ENCODE measurements around the gene BBX.

The BBX gene

DNA sequence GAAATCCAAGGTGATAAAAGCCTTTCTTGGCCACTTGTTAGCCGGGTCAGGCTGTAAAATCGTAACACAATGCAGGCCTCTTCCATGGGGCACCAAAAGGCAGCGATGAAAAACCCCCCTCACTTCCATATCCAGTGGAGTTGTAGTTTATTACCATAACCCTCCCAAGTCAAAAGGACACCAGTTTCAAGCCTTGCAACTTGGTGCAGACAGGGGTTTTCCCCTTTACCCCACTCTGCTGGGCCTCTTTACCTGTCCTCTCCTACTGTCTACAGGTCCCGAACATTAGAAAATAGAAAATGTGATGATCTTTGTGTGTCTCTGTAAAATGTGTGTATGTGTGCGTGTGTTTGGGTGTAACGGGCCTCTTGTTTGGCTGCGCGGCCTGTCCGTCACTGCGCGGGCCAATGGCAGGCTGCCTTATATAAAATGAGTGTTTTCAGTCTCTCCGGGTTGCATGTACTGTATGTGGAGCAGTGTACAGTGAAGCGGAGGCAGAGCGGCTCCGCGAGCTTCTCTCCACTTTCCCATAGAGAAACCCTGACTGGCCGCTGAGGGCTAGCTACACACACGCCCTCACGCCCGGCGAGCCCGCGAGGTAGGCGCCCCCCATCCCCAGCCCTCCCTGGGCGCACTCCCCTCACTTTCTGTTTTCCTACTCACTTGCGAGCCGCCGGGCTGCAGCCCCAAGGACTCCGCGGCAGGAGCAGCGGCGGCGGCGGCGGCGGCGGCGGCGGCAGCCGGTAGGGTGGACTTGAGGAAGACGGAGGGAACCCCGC, at the start of gene BBX:
BBX (plus strand) TSS at position 453 of the 779 bp plus-strand sequence. CDS start 187,499 bp downstream, outside the sequence.
- peak; percentile 88 for DNase-seq

DNA sequence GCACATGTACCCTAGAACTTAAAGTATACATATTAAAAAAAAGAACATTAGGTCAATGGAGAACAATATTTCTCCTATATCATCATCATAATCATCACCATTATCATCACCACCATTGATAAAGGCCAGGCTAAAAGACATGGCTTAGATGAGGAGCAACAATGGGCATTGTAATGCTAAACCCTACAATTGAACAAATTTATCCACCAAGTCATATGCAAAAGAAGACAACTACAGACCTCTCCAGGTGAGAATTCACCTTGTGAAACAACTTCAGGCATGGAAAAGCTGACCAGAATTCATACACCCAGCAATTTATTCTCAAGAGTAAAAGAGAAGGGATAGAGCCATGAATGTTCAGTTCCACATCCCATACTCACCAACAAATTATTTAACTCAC, 46.3 kb upstream of the BBX start:
- no peak for DNase-seq

DNA sequence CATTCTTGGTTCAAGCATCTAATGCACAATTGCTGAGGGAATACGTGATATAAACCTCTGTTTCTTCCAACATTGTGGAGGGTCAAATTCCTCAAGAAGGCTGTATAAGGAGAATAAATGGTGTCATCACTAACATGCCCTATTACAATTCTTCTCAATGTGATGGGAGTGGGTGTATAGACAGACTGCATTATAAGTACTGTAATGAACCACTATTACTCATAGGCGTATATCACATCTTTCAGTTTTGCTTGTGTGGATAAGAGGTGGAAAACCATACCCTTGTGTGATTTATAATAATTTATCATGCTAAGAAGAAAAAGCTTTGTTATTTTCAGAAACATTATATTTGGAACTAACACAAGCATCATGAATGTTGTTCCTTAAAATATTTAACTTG, 35.3 kb upstream of the BBX start:
- DNase-seq = no peak

DNA sequence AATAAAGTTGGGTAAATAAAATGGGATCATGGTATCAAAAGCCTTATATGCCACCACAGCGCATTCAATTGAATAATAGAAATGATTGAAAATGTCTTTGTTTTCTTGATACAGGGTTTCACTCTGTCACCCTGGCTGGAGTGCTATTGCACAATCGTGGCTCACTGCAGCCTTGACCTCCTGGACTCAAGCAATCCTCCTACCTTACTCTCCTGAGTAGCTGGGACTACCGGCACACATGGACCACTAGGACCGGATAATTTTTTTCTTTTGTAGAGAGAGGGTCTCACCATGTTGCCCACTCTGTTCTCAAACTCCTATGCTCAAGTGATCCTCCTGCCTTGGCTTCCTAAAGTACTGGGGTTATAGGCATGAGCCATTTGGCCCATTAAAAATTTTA, 33.8 kb upstream of the BBX start:
- no peak for DNase-seq

DNA sequence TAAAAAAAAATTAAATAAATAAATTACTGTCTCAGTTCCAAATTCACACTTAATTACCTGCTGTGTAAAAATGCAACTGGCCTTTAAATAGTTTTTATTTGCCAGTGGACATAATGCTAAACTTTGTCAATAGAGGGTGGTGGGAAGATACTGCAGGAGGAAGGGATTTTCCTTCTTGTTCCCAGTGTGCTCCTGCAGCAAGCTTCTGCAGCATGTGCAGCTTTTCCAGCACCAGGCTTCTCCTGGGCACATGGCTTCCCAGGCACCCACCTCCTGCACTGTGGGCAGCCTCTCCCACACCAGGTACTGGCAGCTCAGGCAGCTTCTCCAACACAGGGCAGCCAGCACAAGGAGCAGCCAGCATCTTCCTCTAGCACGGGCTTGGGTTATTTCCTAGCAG, 29.6 kb upstream of the BBX start:
- DNase-seq = no peak

DNA sequence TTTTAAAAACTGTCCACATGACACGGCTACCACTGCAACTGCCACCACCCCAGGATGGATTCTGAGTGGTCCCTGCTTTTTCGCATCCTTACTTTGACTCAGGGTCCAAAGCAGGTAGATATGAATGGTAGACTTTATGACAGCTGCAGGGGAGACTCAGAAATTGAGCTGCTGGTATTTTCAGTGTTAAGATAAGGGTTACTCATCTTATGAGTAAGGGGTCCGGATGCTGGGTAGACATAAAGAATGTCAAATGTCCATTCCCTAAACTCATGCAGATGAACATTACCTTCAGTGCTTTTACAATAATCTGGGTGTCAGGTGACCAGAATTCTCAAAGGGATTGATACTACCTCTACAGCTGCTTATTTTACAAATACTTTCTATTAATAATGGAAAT, 25.9 kb upstream of the BBX start:
- DNase-seq = no peak

DNA sequence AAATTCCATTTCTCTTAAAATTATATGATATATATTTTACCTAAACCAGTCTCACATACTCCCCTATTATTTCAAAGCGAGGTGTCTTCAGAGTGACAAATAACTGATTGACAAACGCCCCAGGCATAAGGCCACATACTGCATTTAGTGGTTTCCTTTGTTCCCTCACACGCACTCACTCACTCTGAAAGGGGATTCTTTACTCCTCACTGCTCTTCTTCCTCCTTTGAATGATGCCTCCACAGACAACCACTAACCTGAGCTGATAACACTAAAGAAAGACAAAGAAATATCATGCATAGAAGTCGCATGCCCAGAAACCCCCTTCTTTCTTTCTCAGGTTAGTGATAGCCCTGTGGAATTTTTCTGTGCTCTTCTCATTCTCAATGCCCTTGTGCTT, 24.1 kb upstream of the BBX start:
- no peak for DNase-seq

DNA sequence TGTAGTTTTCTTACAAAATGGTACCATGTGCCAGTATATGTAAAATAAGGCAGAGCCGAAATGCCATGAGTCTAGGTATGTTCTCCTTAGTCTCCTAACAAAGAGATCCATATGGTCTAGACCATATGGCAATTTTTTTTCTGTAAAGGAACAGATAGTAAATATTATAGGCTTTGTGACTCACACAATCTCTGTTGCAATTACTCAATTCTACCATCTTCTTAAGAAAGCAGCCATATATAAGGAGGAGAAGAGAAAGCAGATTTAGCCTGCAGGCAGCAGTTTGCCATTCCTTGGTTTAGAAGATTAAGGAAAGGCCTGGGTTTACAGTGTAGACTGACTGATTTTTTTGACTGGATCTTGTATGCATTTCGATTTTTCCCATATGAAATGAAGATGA, 16.3 kb upstream of the BBX start:
- DNase-seq = no peak

DNA sequence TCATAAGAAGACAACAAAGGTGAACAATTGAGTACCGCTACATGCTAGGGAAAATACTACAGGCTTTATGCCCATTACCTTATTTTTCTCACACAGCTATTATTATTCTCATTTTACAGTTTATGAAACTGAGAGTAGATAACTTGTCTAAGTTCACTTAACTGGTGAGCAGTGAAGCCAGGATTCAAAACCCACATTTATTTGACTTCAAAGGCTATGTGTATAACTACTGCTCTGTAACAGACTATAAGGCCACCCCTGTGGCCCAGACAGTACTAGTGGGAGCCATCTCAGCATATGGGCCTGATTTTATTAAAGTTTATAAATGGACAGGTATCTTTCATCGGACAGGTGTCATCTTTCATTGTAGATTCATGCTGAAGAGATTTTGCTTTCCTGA, 14.4 kb upstream of the BBX start:
- DNase-seq = no peak

DNA sequence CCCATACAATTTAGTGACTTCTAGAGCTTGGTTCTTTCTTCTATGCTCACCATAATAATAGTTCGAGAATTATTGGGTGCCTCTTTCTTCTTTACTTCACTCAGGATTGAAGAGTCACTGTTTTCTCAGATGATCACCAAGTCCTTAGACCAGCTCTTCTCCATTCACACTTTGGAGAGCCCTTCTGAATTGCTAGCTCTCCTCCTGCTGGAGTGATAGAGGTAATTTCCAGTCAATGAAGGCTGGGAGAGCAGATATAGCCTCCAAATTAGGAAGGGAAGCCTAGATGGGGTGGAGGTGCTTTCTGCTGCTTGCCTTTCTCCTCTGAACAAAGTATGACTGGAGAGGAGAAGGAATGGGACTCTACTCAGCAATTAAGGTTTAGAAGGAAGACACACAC, 10.7 kb upstream of the BBX start:
- no peak for DNase-seq

DNA sequence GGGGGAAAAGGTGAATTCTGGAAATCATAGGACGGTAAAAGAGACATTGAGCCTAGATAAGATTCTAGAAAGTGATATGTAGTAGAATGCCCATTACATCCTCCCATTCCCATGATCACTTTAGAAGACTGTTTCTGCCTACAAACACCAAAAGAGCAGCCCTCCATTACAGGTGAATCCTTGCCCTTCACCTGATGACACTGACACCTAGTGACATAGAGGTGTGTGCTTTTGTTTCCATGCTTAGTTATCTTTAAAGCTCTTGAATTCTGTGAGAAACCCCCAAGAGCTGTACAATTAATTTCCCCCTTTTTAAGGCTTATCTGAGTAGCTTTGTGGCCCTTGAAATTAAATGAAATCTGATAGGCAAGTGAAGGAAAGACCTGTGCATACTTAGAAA, 8.3 kb upstream of the BBX start:
- no peak for DNase-seq

DNA sequence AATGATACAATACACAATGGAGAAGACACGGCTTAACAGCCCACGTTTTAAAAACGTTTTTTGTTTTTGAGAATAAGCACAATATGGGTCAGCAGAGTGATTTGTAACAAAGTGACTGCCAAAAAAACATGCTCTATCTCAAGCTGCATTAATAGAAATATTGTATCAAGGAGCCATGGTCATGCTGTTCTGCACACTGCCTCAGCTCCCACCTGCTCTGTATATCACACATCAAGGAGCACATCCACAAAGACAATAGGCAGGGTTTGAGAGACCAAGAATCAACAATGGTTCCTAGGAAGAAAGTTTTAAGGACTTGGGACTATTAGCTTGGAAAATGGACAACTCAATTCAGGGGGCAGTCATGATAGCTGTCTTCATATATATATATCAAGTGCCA, 6.3 kb upstream of the BBX start:
- DNase-seq = no peak

DNA sequence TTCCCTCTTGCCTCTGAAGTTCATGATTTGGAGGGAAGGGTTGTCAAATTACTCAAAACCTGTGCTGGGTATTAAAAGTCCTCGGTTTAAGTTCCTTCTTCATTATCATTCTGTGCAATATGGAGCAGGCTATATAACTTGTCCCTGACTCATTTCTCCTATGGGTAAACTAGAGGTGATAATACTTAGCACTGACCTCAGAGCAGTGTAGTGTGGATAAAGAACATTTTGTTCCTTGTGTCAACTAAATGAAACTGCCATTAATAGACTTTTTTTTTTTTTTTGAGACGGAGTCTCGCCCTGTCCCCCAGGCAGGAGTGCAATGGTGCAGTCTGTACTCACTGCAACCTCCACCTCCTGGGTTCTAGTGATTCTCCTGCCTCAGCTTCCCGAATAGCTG, 2.2 kb upstream of the BBX start:
- DNase-seq = no peak

DNA sequence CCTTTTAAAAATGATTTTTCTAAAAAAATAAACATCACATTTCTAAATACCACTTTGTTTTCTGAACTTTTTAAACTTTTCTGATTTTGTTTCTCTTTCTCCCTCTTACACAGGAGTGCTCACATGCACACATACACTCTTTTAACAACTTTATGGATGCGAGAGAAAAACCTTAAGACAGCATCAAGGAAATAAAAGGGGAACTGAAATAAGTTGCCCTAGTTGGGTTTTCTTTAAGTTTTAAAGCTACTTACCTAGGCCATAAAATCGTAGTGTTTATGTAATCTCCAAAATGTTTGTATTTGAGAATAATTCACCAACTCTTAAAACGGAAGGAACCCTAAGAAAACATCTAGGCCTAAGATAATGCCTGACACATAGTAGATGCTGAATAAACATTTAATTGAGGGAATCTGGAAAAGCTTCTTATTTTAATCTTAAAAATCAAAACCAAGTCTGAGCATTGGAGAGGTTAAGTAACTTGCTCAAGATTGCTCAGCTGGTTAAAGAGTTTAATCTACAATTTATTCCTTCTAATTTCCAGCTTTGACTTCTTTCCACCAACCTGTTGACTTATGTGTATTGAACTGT, 1.2 kb upstream of the BBX start:
- no peak for DNase-seq

DNA sequence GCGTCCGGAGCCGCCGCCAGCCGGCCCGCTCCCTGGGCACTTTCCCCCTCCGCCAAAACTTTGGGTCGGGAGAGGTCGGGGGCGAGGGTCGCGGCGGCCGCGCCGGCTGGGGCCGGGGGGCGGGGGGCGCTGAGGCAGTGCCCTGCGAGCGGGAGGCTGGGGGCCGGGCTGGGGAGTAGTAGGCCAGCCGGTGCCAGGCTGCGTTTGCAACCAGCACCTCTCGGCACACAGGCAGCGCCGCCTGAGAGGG, 452 bp downstream of the BBX start:
- no peak for DNase-seq

DNA sequence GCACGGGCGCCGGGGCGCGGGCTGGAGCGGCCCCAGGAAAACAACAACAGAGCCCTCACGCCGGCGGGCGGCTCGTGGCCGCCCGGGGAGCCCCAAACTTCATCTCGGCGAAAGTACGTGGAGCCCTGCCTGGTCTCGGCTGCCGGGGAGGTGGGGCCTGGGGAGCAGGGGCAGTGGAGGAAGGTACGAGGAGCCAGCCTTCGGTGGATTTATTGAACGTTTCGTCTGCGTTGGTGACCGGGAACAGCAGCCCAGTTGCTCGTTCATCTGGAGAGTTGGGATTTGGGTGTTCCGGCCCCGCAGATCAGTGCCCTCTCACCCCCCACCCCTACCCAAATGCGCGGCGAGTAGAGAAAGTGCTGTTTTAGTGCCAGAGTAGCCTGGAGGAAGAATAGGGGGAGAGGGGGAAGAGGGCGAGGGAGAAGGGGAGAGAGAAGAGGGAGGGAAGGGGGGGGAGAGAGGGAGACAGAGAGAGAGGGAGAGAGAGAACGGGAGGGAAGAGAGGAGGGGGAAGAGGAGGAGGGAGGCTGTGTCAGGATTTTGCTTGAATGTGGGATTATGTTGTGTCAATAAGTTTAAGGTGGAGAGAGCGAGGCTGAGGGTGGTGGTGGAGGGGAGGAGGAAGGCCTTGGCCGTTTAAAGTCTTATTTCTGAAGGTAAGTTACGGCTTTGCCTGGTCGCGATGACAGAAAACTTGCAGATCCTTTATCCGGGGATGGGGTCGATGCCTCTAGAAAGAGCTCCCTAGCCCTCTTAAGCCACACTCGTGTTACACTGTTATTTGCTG, 970 bp downstream of the BBX start:
- DNase-seq = peak; percentile 6

DNA sequence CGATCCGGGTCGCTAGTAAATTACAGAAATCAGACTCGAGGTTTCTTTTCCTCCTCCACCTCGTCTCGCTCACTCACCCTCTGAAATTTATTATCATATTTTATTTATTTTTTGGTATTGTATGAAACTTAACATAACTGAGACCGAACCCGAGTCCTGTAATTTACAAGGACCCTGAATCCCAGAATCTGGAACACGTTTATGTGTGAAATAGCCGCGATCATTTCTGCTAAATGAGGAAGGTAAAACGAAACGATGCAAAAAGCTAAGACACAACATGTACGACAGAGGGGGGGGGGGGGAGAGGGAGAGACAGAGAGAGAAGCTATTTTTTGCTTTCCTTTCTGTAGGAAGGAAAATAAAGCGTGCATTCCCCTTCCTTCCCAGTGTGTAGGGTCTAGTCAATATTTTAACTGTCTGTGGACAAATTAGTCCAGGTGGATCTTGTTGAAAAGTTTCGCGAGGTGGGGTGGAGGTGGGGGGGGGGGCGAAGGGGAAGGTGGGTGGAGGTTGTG, 1.6 kb downstream of the BBX start:
- no peak for DNase-seq

DNA sequence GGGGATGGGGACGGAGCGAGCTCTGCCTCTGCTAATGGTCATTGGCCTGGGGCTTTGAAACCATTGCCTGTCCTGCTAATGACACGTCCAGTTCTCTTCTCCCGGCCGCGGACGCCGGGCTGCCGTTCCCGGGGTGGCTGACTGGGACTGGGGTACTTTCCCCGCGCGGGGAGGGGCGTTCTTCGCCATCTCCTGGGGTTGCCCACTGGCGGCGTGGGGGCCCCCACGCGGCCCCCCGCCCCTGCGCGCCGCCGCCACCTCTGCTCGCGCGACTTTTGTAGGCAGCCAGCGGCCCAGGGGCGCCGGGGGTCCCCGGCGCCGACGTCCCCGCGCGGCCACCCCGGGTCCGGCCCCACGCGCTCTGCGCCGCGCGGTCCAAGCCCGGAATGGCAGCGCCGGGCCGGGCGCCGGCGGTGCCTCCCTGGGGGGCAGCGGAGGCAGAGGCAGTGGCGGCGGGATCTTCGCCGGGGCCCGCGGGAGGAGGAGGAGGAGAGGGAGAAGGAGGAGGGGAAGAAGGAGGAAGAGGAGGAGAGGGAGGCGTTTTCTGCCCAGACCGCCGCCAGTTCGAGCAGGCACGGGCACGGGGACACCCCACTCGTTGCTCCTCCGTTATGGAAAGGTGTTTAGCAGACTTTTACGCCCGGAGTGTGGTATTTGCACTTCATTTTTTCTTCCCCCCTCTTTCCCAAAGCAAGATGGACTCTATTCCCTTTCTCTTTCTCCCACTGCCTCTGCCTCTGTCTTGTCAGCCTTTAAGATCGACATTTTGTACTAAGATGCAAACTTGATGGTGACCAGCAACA, 2.3 kb downstream of the BBX start:
- DNase-seq = peak; percentile 11

DNA sequence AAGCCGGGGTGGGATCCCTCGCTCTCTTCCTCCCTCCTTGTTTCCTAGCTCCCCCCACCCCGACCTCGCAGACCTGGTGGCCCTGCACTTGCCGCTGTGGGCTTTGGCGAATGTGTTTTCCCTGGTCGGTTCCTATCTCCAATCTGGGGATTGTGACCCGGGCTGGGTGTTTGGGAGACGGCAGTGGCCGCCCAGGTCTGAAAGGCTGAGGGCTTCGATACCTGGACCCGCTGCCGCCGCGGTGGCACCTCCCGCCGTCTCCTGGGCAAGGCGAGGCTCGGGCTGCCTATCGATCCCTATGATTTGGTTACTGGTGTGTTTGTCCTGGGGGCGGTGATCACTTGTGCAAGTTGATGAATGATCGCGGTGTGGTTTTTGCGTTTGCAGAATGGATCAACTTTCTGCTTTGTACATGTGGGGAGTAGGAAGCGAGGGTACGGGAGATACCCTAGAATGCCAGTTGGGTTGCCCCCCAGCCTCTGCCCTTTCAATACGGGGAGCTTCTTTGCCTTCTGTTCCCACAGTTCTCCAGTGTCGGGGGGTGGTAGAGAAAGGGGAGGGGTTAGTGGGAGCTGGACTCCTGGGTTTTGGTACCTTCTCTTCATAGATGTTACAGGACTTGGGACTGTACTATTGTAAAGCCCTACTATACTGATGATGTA, 3.0 kb downstream of the BBX start:
- no peak for DNase-seq

DNA sequence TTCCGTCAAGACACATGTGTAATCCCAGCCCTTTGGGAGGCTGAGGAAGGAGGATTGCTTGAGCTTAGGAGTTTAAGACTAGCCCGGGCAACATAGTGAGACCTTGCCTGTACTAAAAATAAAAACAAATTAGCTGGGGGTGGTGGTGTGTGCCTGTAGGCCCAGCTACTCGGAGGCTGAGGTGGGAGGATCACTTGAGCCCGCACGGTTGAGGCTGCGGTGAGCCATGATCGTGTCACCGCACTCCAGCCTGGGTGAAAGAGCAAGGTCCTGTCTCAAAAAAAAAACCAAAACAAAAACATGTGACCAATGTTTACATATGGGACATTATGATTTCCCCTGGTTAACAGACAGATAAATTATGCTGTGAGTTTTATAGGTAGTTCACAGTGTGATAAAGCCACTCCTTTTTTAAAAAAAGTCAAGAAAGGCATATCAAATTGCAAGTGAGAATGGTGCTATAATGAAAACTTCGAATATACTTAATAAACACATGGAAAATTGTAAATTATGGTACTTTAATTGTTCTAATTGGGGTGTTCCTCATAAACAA, 9.2 kb downstream of the BBX start:
- no peak for DNase-seq

DNA sequence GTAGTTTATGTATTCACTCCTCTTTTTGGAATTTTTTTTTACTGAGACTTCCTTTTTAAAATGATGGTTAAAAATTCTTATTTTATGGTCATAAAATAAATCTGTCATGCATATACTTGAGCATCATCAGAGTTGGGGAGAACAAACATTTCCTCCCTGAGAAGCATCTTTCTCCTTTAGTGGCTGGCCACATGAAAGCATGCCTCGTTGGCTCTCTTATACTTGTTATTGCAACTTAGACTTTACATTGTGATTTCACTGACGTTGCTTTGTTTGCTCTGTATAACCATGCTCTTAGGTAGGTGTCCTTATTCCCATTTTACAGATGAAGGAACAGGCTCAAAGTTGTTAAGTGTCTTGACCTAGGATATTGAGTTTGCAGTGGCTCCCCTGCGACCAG, 18.1 kb downstream of the BBX start:
- no peak for DNase-seq

DNA sequence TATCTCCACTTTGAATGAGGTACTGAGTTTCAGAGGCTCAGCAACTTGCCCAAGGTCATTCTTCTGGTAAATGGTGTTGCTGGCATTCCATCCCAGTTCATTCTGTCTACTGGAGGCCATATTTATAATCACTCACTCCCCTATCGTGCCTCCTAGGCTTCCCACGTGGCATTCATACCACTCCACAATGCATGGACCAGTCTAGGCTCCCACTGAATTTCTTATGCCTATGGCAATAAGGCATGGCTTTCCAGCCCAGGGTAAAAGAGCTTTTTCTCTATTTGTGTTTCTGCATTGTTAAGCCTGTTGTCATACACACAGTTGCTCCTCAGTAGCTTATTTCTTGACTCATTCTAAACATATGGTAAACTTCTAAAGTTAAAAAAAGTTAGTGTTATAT, 19.9 kb downstream of the BBX start:
- DNase-seq = no peak

DNA sequence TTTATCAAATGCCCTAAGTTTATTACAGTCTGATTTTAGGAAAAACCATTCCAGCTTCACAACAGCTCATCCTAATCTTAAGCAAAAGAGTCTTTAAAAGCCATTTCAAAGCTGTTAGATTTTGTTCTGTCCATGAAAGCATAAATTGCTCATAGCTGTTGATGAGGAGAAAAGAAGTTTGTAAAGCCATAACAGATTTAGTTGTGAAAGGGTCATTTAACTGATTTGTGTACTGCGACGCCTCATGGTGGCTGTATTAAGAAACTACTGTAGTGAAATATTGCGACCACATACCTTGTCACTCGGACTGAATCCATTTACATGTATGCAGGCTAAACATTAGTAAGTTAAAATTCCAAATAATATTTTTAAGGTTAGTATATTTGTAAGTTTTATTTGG, 20.9 kb downstream of the BBX start:
- DNase-seq = no peak

Measured in SHP77 treated with DMSO at 0.1 percent for 48 hours (cell line).